ENCODE results near the gene RPL22.
A peak's percentile ranks its signal among the peaks of the same experiment; 100 is the strongest.

RPL22 gene

DNA sequence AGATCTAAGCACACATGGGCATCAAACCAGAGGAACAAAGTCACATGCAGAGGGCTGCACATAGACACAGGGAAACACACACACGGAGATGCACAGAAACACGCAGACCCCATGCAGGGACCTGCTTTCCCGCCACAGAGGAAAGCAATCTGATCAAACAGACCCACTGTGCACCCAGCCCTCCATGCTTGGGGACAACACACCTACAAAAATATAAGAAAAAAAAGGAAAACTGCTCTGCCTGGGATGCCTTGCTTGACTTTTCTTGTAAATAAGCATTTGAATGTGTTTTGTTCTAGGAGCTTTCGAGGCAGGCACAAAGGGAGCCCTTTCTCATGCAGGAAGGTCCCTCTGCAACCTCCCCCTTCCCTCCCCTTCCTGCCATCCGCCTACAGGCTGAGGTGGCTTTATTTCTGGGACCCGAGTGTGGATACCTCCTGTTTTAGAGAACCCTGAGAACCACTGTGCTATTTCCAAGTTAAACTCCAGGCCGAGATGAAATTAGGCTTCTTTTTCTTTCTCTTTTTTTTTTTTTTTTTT is 39.9 kb upstream of the RPL22 start:
- no peaks in the 10 kb centered on the region for H3F3A ChIP-seq (ENCODE audit: control insufficient read depth, insufficient read depth)
- H3K9me3 ChIP-seq (ENCODE audit: control insufficient read depth, insufficient read depth, low read length), result no peaks in the 10 kb centered on the region
- no peak overlapping the region for H3K27ac ChIP-seq (ENCODE audit: low read depth, low read length)
- TF ChIP-seq, protein P1, sequence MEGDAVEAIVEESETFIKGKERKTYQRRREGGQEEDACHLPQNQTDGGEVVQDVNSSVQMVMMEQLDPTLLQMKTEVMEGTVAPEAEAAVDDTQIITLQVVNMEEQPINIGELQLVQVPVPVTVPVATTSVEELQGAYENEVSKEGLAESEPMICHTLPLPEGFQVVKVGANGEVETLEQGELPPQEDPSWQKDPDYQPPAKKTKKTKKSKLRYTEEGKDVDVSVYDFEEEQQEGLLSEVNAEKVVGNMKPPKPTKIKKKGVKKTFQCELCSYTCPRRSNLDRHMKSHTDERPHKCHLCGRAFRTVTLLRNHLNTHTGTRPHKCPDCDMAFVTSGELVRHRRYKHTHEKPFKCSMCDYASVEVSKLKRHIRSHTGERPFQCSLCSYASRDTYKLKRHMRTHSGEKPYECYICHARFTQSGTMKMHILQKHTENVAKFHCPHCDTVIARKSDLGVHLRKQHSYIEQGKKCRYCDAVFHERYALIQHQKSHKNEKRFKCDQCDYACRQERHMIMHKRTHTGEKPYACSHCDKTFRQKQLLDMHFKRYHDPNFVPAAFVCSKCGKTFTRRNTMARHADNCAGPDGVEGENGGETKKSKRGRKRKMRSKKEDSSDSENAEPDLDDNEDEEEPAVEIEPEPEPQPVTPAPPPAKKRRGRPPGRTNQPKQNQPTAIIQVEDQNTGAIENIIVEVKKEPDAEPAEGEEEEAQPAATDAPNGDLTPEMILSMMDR (IDR thresholded peaks at IDR 0.05; ENCODE audit: low read depth, low read length, poor library complexity, severe bottlenecking), result no peak
- TF ChIP-seq EZH2phosphoT487 (IDR thresholded peaks at IDR 0.05; ENCODE audit: borderline replicate concordance, low read length), result no peak
- peaks cover 14% of the 10 kb centered on the region for H3K79me2 ChIP-seq (ENCODE audit: control insufficient read depth, low read length)
- peaks cover 51% of the 10 kb centered on the region for H3K27me3 ChIP-seq (ENCODE audit: control insufficient read depth, low read length)
- no peaks in the 10 kb centered on the region for H4K20me1 ChIP-seq (ENCODE audit: control insufficient read depth, insufficient read depth, low read depth, low read length)
- no peak overlapping the region for H3K4me2 ChIP-seq (ENCODE audit: low read length)
- peaks cover 11% of the 10 kb centered on the region for H3K36me3 ChIP-seq (ENCODE audit: control insufficient read depth, low read length)
- peaks cover 12% of the 10 kb centered on the region for H3K4me1 ChIP-seq (ENCODE audit: control insufficient read depth, low read length)
- no peak overlapping the region for H3K4me3 ChIP-seq (ENCODE audit: low read length)
- H3K9me2 ChIP-seq (replicated peaks; ENCODE audit: control insufficient read depth, low read length), result no peaks in the 10 kb centered on the region

DNA sequence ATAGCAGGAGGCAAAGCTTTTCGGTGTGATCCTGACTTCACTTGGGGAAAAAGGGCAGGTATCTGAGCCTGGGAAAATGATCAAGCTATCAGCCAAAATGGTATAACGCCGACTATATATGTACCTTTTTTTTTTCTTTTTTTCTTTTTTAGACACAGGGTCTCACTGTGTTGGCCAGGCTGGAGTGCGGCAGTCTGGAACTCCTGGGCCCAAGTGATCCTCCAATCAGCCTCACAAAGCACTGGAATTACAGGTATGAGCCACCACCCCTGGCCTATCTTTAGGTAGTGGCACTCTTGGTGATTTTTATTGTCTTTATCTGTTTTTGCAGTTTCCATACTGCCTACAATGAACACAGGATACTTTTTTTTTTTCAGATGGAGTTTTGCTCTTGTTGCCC is 37.7 kb upstream of the RPL22 start:
- Histone ChIP-seq H3K9me2 (replicated peaks; ENCODE audit: control insufficient read depth, low read length) (no peaks in the 10 kb centered on the region), H3K4me3 (ENCODE audit: low read length) (no peak overlapping the region), H3K36me3 (ENCODE audit: control insufficient read depth, low read length) (peaks cover 31% of the 10 kb centered on the region), H3K27ac (ENCODE audit: low read depth, low read length) (no peak overlapping the region), H3K9me3 (ENCODE audit: control insufficient read depth, insufficient read depth, low read length) (no peaks in the 10 kb centered on the region), H3K79me2 (ENCODE audit: control insufficient read depth, low read length) (peaks cover 31% of the 10 kb centered on the region), H3K27me3 (ENCODE audit: control insufficient read depth, low read length) (peaks cover 31% of the 10 kb centered on the region), H3K4me1 (ENCODE audit: control insufficient read depth, low read length) (peaks cover 16% of the 10 kb centered on the region), H3F3A (ENCODE audit: control insufficient read depth, insufficient read depth) (no peaks in the 10 kb centered on the region), H3K4me2 (ENCODE audit: low read length) (no peak overlapping the region), H4K20me1 (ENCODE audit: control insufficient read depth, insufficient read depth, low read depth, low read length) (no peaks in the 10 kb centered on the region)
- TF ChIP-seq EZH2phosphoT487 (IDR thresholded peaks at IDR 0.05; ENCODE audit: borderline replicate concordance, low read length), result no peak
- TF ChIP-seq, protein P1 (IDR thresholded peaks at IDR 0.05; ENCODE audit: low read depth, low read length, poor library complexity, severe bottlenecking), result no peak

DNA sequence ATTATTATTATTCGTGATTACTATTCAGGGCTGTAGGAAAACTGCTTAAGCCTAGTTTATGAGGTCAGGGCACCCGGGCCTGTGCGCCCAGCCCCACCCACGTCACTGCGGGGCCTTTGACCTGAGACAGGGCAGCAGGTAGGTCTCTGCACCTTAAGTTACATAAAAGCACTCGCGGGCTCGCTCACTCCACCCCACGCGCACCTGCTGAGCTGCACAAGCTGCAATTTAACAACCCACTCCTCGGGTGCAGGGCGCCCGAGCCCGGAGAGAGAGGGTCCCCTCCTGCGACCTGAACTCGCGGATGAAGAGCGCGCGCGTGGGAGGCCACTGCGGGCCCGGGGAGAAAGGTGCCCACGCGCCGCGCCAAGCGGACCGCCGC is 35.9 kb upstream of the RPL22 start:
- no peaks in the 10 kb centered on the region for H3K9me3 ChIP-seq (ENCODE audit: control insufficient read depth, insufficient read depth, low read length)
- peaks cover 16% of the 10 kb centered on the region for H3K4me1 ChIP-seq (ENCODE audit: control insufficient read depth, low read length)
- H3K4me2 ChIP-seq (ENCODE audit: low read length), result peak overlapping the region; percentile 82
- H4K20me1 ChIP-seq (ENCODE audit: control insufficient read depth, insufficient read depth, low read depth, low read length), result no peaks in the 10 kb centered on the region
- no peaks in the 10 kb centered on the region for H3F3A ChIP-seq (ENCODE audit: control insufficient read depth, insufficient read depth)
- peaks cover 45% of the 10 kb centered on the region for H3K79me2 ChIP-seq (ENCODE audit: control insufficient read depth, low read length)
- peak overlapping the region; percentile 93 for H3K4me3 ChIP-seq (ENCODE audit: low read length)
- no peaks in the 10 kb centered on the region for H3K9me2 ChIP-seq (replicated peaks; ENCODE audit: control insufficient read depth, low read length)
- H3K27ac ChIP-seq (ENCODE audit: low read depth, low read length), result peak overlapping the region; percentile 38
- peaks cover 46% of the 10 kb centered on the region for H3K36me3 ChIP-seq (ENCODE audit: control insufficient read depth, low read length)
- H3K27me3 ChIP-seq (ENCODE audit: control insufficient read depth, low read length), result peaks cover 14% of the 10 kb centered on the region
- TF ChIP-seq, protein P1 (IDR thresholded peaks at IDR 0.05; ENCODE audit: low read depth, low read length, poor library complexity, severe bottlenecking), result no peak
- TF ChIP-seq EZH2phosphoT487 (IDR thresholded peaks at IDR 0.05; ENCODE audit: borderline replicate concordance, low read length), result no peak

All from DOHH2 (cell line).